HG02759 (cell line): ENCODE results near the gene SGSM2.

Experiments
- ATAC-seq: cut with Tn5 transposase; IDR thresholded peaks from one replicate; pipeline ENCODE4 v1.9.1; 2021; ENCODE audit warnings: mild to moderate bottlenecking, moderate library complexity; ENCODE audit not compliant: unreplicated experiment

Gene SGSM2

DNA sequence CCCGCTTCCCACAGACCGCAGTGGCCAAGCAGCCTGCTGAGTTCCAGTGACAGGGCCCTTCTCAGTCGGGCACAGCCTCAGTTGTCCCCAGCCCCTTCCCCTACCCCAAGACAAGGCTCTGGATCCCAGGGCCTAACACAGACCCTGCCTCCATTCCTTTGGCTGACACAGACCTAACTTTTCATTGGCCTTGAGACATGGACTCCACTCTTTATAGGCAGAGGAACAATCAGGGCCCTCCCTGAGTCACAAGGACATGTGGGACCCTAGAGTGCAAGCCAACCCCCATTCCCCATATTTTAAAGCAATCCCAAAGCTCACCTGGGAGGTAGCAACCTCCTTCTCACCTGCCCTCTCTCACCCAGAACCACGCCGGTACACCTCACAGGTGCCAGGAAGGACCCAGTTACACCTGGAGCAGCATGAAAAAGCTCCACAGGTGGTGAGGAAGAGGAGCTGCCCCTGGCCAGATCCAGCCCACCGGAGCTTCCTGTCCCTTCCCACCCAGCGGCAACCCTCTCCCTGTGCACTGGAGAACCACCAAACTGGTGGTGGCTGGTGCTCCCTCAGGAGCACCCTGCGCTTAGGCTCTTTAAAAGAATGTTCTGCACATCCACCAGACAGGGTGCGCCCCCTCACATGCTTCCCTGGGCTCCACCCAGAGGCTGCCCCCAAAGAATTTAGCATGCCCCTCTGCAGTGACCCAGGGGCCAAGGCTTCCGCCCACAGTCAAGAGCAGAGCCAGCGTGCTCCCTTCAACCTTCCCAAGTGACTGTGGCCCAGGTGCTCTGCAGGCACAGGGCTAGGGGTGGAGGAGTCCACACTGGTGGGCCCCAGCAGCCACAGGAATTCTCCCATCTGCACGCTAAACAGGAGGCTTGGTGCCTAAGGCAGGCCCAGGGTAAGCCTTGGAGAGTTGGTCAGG is 60.2 kb downstream of the SGSM2 start:
- ATAC-seq = no peak

DNA sequence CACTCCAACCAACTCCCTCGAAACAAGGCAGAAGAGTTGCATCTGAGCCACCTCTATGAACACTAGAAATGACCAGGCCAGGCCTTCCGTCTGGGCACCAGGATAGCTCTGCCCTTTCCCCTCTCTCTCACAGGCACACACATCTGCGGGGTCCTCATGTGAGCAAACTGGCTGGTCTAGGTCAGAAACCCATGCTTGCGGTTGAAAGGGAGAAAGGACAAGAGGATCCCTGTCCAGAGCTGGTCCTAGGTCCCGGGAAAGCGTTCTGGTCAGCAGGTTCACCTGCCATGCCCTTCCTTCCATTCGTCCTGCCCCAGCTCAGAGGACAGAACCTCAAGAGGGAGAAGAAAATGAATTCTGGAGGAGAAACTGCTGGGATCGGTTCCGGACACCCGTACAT is 60.9 kb downstream of the SGSM2 start:
- no peak for ATAC-seq

DNA sequence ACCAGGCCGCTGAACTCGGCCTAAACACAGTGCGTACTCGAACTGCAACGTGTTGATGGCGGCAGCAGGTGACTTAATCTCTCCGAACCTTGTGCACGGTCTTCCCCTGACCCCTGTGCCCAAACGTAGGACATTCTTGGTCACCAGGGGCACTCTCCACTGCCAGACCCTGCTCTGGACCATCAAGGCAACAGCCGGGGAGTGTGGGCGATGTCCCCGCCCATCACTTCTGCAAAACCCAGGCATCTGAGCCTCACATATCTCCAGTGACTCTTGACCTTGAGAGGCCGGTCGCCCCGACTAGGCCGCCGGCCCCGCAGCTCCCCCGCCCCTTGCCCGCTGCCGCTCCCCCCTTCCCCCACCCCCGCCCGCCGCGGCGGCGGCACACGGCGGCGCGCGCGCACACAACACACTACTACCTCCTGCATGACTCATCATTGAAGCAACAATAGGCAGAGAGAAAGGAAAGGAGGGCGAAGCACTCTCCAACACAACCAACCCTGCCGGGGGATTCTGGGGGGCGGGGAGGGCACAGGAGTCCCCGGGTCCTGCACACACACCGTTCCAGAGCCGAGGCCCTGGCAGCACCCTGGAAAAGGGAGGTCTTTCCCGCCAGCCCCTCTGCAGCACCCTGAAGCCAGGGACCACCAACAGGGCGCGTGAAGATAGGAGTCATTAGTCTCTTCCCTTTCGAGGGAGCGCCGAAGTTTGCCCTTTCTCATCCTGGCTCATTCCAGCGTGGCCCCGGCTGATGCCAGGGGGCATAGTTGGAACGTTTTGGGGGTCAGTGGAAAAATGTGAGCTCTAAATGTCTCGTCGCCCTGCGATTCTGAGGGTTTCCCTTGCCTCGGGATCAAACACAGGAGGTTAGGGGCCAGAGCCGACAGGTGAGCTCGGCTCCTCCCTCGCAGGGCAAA is 61.6 kb downstream of the SGSM2 start:
- no peak for ATAC-seq

DNA sequence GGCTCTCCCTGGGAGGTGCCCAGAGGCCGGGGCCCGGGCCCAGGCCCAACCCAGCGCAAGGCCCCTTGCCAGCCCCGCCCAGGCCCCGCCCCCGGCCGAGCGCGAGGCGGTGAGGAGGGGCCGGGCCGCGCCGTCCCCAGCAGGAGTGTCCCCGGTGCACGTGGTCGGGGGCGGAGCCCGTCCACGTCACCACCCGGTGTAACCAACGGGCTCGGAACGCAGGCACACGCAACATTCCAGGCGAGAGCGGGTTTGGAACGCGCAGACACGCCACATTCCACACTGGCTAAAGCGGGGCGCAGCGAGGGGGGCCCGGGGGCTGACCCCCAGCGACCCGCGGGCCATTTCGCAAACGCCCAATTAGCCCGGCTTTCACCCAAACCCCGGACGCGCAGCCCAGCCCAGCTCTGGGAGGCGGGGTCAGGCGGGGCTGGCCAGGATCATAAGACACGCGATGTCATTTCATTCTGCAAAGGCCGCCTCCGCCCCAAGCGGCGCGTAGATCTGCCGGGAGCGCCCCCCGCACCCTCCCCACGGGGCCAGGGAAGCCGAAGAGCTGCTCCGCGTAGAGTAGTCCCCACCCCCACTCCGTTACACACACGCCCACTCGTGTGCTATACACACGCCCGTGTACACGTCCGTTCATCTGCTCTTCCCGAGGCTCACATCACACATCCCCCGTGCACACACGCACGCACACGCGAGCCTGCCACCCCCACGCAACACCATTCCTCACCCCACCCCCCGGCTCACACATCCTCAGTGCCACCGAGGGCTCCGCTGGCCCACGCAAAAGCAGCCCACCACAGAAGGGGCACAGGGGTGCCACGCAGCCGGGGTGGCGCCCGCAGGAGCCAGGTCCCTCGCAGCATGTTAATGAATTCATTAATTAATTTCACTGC is 62.5 kb downstream of the SGSM2 start:
- ATAC-seq = peak; percentile 46

DNA sequence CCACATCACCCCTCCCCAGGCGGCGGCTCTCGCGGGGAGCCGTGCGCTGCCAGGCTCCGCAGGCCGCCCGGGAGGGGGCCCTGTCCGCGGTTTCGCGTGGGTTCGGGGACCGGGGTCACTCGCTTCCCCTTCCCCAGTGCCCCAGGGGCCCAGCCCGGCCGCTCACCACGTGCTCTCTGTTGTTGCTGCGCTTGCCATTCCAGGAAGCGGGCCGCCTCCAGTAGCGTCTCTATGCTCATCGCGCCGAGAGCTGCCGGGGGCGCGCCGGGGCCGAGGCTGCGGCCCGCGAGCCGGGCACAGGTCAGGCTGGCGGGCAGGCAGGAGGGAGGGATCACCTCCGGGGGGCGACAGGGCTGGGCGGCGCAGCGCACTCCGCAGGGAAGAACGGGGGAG is 63.2 kb downstream of the SGSM2 start:
- no peak for ATAC-seq

DNA sequence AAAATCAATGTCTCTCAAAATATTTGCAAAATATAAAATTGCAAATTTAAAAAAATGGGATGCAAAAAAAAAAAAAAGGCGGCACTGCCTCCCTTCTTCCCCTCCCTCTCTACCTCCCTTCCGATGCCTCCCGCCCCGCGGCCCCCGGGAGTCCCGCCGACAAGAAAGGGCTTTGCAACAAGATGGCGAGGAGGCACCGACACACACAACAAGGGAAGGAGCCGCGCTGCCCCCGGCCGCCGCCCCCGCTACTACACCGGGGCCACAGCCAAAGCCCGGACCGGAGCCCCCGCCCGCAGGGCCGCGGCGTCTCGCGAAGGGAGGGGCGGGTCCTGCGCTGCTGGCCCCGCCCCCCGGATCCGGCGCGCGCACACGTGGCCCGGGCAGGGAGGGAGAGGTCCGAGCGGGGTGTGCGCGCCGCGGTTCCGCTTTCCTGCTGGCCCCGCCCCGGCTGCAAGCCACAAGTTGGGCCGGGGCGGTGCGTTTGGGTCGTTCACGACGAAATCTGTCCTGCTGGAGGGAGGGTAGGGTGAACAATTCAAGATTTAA is 63.6 kb downstream of the SGSM2 start, which contains the start of gene MNT:
TSS of gene MNT (minus strand) at position 184 of the 549 bp plus-strand sequence. CDS start 348 bp downstream, outside the sequence.
- ATAC-seq = peak; percentile 43

DNA sequence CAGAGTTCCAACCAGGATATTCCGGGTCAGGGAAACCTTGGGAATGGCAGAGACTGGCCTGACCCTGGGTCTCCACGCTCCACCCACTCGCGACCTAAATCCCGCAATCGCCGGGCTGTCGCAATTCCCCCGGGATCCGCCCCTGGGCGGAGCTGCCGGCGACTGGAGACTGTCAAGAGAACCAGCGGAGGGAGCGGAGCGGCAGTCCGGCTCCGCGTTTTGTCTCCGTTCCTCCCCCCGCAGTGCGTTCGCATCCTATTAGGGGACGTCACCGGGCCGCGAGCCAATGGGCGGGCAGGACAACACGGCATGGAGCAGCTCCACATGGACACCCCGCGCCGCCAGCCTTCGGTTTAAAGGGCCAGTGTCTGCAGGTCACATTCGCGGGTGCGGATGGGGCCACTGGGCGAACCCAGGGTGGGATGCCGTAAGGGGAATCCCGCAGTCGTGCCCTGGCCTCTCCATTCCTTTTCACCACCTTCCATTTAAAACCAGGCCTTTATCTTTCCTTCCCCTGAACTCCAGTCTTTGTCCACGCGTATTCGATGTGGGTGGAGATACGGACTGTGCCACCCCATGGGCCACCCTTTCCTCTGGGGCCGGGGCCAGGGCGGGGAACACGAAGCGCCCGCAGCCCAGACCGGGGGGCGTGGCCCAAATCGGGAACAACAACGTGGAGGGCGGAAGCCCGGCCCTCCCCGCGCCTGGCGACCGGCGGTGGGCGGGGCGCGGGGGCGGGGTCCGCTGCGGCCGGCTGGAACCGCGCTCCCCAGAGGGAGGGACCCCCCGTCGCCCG is 64.3 kb downstream of the SGSM2 start:
- ATAC-seq = peak; percentile 55

DNA sequence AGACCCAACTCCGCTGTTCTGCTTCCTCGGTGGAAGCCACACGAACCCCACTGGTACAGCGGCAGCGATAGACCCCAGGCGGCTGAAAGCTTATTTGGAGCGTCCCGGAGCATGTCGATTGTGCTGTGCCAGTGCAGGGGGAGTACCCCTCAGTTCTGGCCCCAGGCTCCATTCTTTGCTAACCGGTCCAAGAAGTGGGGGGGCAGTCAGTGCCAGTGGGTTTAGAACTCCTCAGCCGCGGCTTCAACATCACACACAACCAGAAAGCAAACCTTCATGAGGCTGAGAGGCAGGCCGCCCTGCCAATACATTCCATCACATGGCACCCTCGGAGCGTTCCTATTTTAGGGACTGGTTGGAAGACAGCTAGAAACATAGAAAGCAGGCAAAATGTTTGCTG is 65.2 kb downstream of the SGSM2 start:
- ATAC-seq = no peak

DNA sequence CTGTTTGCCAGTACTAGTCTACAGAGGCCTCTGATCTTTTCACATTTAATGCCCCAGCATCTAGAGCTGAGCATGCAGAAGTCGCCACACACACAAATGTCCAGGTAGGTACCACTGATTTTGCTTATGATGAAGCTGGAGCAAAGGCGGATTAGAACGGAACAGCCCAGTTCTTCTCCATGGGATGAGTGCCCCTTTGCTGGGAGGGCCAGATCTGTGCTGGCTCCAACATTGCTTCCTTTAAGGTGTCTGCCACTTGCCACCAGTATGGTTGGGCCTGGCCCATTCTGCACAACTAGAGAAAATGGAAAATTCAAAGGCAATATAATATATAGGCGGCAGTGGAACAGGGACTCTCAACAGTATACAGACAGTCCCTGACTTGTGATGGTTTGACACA is 65.7 kb downstream of the SGSM2 start:
- ATAC-seq = no peak

DNA sequence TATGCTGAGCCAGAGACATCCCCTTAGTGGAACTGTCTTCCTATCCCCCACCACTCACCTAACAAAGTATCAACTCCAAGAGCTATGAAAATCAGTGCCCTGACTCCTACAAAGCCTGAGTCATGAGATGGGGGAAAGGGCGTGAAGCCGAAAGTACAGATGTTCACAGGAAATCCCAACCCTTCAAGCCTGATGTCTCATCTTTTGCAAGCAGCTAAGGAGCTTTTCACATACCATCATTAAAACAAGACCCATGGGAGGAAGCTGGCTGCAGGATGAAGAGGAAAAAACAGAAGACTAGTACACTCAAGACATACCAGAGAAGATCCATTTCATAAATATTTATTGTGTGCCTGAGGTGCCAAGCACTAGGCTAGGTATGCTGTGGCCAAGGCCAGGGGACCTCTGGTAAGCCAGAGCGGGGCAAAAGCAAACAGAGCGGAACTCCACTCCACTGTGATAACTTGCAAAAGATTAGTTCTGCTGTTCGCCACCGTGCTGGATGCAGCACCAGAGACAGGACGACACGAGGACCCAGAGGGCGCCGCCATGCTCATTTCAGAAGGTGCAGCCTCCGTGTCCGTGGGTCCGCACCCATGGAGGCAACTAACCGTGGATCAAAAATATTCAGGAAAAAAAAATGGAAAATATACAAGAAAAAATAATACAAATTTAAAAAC is 68.1 kb downstream of the SGSM2 start:
- ATAC-seq = no peak

DNA sequence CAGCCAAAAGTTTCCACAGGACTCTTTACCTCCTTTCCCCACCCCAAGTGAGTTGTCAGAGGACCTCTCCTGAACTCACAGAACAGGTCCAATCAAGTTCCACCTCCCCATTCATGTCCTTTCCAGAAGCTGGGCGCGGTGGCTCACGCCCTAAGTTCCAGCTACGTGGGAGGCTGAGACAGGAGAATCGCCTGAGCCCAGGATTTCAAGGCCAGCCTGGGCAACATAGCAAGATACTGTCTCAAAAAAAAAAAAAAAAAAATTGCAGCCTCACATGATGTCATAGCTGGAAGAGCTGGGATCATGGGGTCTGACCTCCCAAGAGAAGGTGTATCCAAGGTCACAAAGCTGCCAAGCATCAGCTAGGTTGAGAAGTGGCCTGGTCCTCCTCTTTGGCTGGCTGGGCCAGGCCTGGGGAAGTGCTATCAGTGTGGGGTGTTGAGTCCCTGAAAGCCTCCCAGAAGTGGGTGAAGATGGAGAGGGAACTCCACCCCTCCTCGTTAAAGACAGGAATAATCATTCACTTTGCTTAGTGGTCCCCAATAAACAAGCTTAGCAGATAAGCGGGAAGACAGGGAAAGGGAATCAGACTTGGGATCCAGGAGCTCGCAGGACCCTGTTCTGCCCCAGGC is 69.1 kb downstream of the SGSM2 start:
- ATAC-seq = no peak

DNA sequence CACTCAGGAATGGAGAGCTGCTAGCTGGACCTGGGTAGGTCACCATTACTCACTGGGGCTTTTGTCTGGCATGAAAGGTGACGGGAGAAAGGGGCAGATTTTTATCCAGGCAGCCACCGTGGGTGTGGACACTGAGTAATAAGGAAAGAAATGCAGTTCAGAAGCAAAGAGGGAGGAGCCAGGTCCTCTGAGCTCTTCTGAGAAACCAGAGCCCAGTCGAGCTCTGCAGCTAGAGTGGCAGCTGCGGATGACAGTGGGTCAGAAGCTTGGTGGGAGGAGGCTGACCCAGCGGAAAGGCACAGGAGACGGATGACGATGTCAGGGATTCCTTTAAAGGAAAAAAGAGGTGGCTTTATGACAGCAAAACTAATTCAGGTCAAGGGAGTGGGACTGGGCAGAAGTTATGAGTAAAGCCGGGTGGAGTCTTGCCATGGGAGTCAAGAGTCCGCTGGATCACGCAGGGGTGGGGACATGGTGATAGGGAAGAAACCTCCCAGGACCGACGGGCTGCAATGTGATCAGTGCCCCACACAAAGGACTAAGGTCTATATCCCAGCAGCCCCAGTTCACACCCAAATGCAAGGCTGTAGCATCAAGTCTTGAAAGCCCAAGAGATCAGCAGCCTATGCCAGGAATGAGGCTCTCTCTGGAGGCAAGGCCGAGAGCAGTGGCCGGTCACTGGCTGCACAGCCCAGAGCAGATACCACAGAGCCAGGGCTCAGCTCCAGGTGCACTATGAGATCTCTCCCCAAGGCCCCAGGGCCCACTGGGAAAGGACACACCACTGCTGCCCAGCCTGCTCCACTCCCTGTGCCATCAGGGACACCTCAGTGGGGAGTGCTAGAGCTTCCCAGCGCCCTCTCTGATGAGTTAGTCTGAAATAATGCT is 69.8 kb downstream of the SGSM2 start:
- ATAC-seq = no peak

DNA sequence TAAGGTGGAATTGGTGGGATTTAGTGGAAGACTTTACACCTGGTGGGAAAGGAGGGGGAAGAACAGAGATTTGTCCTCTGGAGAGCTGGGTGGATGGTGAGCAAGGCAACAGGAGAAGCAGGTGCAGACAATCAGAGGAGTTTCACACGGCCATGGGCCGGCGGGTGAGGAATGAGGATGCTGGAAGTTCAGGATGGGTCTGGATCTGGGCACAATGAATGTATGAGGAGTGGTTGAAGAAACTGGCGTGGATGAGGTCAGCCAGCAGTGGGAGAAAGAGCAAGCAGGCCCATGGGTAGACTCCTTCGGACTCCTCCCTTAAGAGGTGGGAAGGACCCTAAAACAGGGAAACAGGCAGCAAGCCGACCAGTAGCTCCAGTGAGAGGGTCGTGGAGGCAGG is 73.7 kb downstream of the SGSM2 start:
- ATAC-seq = no peak

DNA sequence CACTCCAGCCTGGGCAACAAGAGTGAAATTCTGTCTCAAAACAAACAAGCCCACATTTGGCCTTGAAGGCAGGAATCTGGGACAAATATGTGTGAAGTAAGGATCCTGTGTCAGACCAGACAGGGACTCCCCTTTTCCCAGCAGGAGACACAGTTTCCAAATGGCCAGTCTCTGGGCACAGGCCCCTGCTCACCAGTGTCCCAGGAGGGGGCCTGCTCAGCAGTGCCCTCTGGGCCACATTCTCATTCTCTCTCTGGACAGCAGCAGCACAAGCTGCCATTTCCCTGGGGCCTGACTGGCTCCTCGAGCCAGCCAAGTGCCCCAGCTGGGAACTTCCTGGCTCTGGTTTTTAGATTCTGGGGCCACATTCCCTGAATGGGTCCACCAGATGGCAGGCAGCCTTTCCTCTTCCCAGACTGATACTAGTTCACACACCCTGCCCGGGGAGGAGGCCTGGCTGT is 75.3 kb downstream of the SGSM2 start:
- no peak for ATAC-seq

DNA sequence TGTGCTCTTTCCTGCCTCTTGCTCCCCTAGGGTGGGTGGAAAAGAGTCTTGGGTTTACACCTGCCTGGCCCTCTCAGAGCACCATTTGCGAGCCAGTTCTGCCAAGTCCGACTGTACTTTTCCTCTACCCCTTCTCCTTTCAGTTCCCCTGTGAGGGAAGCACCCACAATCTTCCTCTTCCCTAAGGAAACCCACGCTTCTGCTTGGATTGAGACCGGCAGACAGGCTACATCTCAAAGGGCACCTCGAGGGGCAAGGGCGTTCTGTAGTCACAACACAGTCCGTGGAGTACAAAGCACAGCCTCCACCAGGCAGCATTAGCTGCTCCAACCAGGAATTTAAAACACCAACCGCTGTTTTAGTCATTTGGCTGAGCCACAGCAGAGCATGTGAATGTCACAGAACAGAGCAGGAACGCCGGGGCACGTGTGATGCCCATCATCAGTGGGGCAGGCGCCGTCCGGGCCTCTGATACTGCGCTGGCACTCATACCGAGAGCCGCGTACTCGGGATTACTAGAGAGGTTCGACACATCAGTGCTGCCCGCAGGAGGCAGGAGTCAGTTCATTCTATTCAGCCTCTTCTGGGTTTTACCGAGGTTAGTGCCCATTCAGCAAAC is 77.3 kb downstream of the SGSM2 start:
- no peak for ATAC-seq

DNA sequence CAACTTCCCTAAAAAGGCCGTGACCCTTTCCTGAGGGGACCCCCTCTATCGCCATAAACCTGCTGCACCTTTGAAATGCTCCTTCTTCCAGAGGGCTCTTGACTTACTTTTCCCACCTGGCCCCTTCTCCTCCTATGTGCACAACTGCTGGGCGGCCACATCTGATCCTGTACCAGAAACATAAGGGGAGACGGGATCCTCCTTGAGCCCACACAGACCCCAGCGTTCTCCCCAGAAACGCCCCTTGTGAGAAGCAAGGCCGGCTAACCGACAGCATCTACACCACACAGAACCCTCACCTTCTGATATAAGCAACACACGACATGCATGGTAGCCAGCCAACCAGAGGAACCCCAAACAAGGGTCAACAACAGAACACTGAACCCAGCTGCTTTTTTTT is 77.8 kb downstream of the SGSM2 start:
- ATAC-seq = no peak
